Testis (tissue), 2 donors: ENCODE measurements around the gene YLPM1.

Experiments used
- CTCF ChIP-seq, 3 experiments: fragments of 450-650 bp in 2 of 3; fragments of 200-600 bp in 1 of 3; sonication (generic) in 1 of 3; IDR thresholded peaks; one replicate each; pipeline ENCODE4 v1.5.1; 2016 to 2019; ENCODE audit warnings: antibody characterized with exemption in 3 of 3, mild to moderate bottlenecking in 2 of 3, moderate library complexity in 1 of 3
- POLR2A ChIP-seq: fragments of 450-650 bp; IDR thresholded peaks from one replicate; pipeline ENCODE4 v1.6.1; 2017; ENCODE audit warnings: antibody characterized with exemption, mild to moderate bottlenecking, moderate library complexity

GRCh38 chr14:74853581-74853980, 90.5 kb downstream of the YLPM1 start:
- no peak for TF ChIP-seq CTCF (IDR thresholded peaks at IDR 0.05)
- no peak for TF ChIP-seq POLR2A
